Islet precursor cell (in vitro differentiated cells): Measurements from ENCODE around the gene NSUN6.

ENCODE experiments used
- DNase-seq: peaks from one replicate; pipeline ENCODE4 v3.0.0-alpha.2; 2018

NSUN6 gene

DNA sequence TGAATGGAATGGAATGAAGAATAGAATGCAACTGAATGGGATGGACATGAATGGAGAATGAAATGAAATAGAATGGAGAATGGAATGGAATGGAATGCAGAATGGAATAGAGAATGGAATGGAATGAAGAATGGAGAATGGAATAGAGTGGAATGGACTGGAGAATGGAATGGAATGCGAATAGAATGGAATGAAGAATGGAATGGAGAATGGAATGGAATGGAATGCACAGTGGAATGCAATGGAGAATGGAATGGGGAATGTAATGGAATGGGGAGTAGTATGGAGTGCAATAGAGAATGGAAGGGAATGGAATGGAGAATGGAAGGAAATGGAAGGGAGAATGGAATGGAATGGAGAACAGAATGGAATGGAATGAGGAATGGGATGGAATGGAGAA, 93.4 kb downstream of the NSUN6 start:
- DNase-seq = no peak

DNA sequence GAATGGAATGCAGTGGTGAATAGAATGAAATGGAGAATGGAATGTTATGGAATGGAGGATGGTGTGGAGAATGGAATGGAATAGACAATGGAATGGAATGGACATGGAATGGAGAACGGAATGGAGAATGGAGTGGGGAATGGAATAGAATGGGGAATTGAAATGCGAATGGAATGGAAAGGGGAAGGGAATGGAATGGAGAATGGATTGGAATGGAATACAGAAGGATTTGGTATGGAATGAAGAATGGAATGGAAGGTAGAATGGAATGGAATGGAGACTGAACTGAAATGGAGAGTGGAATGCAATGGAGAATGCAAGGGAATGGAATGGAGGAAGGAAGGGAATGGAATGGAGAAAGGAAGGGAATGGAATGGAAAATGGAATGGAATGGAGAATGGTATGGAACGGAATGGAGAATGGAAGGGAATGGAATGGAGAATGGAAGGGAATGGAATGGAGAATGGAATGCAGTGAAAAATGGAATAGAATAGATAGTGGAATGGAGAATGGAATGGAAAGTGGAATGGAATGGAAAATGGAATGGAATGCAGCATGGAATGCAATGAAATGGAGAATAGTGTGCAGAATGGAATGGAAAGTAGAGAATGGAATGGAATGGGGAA, 94.8 kb downstream of the NSUN6 start:
- DNase-seq = no peak

DNA sequence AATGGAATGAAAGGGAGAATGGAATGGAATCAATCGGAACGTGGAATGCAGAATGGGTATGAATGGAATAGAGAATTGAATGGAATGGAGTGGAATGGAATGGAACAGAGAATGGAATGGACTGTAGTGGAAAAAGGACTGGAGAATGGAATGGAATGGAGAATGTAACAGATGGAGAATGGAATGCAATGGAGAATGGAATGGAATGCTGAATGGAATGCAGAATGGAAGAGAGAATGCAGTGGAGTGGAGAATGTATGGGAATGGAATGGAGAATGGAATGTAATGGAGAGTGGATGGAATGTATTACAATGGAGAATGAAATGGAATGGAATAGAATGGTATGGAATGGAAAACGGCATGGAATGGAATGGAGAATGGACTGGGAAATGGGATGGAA, 96.9 kb downstream of the NSUN6 start:
- DNase-seq = no peak

DNA sequence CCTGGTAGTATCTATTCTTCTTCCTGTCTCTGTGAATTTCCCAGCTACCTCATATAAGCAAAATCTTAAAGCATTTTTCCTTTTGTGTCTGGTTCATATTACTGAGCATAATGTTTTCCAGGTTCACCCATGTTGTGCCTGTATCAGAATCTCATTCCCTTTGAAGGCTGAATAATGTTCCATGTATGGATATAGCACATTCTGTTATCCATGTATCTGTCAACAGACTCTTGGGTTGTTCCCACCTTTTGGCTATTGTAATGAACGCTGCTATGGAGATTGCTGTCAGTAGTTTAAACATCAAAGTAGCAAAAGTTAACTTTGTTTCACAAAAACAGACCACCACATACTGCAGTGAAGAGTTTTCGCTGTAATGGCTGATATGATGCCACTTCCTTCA, 99.9 kb downstream of the NSUN6 start:
- no peak for DNase-seq

DNA sequence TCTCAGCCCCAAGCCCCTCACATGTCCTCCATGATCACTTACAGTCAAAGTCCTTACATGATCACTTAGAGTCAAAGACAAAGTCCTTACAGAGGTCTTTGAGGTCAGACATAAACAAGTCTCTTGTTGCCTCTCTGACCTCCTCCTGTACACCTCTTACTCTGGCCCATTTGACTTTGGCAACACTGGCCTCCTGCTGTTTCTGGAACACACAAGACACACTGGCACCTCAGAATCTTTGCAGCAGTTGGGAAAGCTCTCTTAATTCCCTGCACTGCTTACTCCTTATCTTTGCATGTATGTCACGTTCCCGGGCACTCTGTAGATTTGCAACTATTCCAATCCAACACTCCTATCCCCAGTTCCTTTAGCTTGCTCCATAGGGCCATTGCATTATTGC, 102.3 kb downstream of the NSUN6 start:
- DNase-seq = no peak

DNA sequence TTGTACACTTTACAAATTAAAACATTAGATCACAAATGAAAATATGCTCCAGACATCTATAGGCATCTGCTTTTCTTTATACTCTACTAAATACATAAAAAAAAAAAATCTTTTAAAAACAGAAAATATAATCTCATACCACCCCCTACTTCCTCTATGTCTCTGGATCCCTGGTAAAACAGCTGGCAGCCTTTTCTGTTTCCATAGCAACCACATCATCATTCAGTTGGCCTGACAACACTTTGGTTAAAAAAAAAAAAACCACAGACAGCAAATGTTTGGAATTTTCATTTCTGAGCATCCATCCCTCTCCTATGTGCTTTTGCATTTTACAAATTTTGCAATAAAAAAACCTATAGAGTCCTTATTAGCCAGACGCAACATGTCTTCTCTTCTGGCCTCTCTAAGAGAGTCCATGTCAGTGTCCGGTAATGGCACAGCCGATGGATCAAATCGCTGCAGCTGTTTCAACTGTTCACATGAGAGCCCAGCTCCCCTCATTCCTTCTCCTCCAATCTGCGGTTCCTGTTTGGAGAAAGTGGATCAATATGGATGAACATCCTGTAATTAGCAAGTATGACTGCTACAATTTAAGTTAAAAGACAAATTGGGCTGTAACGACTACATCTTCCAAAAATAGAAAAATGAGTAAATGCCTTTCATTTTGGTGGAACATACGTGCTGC, 105.6 kb downstream of the NSUN6 start:
- no peak for DNase-seq

DNA sequence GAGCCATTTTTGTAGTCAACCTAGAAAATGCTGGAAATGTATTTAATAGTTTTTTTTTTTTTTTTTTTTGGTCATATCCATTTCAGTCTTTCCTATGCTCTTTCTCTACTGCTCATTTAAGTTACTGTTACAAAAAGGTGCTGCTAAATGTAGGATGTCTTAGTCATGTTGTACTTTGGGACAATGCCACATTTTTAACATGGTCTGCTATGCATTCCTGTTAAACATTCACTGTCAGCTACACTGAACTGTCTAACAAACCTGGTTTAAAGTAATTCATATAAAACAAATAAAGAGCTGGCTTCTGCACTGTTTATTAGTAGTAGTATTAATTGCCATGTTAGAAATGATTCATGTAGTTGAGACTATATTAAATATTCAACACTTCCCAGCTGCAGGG, 108.6 kb downstream of the NSUN6 start:
- DNase-seq = no peak

DNA sequence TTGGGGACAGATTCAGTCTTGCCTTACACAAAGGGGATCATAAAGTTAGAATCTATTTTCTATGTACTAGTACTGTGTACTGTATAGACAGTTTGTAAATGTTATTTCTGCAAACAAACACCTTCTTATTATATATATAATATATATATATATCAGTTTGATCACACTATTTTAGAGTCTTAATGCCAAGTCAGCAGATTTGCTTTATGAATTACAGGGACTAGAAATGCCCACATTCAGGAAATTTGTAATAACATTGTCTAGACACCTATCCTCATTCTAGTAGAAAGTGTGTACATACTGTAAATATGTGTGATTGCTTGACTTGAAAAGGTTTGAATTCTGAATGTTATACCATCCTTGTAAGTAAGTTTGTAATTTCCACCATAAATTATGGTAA, 111.2 kb downstream of the NSUN6 start:
- no peak for DNase-seq

DNA sequence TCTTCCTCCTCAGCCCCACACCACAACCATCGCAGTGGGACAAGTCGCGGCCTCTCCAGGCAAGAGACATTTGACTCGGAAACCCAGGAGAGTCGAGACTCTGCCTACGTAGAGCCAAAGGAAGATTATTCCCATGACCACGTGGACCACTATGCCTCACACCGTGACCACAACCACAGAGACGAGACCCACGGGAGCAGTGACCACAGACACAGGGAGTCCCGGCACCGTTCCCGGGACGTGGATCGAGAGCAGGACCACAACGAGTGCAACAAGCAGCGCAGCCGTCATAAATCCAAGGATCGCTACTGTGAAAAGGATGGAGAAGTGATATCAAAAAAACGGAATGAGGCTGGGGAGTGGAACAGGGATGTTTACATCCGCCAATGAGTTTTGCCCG, 112.1 kb downstream of the NSUN6 start:
- DNase-seq = no peak

DNA sequence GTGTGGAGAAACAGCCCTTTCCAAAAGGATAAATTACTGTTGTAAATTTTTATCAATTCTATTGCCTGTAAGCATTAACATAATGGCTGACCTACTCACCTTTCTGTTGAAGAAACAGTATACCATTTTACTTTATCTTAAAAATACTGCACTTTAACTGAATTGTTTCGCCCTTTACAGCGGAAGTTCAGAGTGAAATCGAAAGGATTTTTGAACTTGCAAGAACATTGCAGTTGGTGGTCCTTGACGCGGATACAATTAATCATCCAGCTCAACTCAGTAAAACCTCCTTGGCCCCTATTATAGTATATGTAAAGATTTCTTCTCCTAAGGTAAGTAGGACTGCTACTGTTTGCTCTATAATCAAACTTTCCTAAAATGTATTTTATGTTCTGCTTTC, 117.5 kb downstream of the NSUN6 start:
- no peak for DNase-seq

DNA sequence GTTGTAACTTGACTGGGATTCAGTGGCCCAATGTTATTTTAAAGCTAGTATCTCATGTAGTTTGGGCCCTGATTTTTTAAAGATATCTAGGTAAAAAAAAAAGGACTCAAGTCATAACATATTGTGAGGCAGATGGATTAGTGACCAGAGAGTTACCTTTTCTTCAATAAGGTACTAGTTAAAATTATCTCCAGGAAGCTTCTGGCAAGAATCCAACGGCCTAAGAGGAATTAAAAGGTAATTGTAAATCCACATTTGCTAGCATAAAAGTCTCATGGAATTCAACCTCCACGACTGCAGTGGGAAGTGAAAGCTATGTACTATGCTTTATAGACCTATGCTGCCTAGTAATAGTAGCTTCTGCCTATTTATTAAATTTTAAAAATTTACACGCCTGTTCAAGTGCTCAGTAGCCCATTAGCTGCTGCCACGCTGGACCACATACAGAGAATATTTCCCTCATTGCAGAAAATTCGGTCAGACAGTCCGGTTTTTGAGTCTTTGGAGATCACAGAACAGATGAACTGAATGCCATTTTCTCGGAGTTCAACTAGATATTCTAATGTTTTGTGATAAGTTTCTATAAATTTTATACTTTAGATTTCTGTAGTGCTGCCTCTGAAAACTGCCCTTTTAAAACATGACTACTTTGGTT, 118.4 kb downstream of the NSUN6 start:
- DNase-seq = no peak

DNA sequence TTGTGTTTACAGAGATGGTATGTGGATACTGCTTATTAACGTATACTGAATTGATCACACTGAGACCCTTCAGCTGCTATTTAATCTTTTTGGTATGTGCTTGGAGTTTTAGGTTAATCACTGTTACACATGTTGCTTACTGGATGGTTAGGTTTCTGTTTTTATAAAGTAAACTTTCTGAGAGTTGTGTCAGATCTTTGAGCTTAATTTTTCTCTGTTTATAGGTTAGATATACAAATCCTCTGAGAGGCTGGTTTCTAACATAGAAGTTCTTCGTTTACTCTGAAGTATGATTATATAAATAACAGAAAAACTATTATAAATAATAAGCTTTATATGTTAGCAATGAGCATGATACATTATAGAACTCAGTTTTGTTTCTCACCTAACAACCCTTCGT, 123.1 kb downstream of the NSUN6 start:
- DNase-seq = no peak

DNA sequence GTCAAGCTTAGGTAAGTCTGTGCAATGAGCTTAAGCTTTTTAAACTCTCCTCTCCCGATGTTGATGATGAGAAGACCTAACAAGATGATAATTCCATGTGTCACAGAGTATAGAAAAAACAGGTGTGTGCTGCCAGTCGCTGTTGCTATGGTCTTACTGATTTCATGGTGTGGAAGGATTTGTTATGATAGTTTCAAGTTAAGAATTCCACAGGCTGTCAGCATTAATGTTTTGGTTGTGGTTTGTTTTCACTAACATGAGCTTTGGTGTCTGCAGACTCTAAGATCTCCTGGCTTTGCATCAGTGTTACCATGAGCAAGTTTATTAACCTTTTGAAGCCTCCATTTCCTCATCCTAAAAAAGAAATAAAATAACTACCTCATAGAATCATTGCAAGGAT, 123.7 kb downstream of the NSUN6 start:
- DNase-seq = no peak

DNA sequence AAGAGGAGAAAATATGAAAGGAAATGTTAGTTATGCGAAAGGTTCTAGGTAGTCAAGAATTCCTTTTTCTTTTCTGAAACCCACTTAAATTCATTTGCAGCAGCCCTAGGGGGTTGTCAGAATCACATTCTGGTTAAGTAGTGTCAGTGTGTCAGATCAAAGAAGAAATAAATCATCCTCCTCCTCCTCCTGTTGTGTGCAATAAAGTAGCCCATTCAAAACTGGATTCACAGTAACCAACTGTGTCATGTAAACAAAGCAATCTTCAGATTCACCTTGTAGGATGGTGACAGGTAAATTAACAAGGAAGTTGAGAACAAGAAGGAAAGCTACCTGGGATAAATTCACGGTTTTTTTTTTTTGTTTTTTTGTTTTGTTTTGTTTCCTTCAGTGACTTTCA, 127.5 kb downstream of the NSUN6 start:
- no peak for DNase-seq

DNA sequence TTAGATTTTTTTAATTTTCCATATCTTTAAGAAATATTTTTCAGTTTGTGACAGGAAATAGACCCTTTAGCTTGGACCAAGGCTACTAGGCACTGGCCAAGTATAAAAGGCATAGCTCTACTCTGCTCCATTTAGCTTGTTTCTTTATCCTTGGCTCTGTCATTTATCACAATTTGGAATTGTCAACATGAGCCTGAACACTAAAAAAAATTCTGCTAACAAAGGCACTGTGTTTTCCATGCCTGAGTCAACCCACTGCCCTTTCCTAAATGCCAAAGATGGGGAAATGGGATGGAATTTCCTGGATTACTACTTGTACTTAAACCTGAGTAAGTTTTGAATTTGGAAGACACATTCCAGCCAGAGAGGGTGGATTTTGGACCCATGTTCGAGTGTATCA, 128.4 kb downstream of the NSUN6 start:
- no peak for DNase-seq

DNA sequence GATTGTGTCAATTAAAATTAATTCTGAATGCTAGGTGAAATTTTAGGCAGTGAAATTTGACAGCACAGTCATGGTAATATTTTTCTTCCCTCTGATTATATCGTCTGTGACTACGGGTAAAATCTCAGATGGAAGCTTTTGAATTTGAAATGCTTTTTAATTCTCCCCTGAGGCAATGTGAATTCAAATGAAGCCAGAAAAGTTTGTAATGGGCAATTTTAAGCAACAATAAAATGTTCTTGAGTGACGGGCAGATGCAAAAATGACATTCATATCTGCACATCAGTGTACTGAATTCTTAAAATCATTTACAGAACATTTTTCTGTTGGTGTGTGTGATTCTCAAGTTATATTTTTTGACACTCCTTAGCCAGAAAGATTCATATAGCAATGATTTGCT, 134.5 kb downstream of the NSUN6 start:
- DNase-seq = no peak

DNA sequence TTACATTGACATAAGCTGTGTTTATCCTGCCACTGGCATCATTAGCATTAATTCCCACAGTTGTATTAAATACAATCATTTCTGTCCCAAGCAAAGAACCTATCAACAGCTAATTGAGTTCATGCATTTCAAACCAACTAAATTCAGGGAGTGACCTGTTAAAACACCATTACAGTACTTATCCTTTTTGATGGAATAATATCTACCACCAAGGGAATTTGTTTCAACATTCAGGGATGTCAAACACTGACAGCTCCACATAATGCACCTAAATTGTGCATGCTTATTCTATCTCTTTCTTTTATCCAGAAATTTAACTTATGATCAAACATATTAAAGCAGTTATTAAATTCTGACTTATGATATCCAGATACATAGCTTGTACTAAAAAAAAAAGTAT, 136.8 kb downstream of the NSUN6 start:
- DNase-seq = no peak

DNA sequence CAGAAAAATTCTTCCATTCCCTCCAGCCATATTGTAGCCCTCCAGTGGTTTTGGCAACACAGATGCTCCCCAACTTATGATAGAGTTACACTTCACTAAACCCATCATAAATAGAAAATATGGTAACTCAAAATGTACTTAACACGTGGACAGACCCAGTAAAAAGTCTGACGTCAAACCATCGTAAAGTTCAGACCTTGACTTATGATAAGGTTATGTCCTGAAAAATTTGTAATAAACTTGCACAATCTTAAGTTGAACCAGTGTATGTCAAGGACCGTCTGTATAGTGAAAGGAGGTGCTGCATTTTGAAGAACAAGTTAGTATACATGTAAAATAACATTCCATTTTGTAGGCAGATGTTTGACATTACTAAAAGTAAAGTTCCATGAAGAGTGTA, 142.8 kb downstream of the NSUN6 start:
- DNase-seq = no peak

DNA sequence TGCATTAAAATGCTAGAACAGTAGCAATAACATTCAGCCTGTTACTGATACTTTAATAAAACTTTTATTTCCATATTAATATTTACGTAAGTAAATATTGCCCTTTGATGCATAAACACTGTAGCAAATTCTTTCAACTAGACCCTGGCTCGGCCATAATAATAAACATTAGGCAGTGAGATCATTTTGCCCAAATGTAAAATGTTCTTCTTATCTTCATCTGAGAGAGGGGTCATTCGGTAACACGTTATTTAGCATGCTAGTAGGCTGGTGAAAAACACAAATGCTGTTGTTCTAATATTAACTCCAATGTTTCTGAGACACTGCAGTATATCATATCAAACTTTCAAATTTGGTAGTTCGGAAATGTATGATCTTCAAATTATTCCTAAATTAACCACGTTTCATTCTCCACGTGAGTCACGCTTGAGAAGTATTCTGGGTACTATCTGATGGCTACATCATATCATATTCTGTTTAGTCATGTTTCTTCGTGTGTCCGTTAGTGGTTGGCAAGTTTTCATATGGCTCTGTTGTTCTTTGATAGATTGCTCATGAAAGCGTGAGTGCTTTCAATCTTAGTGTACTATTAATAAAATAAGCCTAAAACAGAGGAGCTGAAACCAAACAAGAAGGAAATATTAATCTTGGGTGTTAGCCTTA, 145.8 kb downstream of the NSUN6 start:
- DNase-seq = no peak

DNA sequence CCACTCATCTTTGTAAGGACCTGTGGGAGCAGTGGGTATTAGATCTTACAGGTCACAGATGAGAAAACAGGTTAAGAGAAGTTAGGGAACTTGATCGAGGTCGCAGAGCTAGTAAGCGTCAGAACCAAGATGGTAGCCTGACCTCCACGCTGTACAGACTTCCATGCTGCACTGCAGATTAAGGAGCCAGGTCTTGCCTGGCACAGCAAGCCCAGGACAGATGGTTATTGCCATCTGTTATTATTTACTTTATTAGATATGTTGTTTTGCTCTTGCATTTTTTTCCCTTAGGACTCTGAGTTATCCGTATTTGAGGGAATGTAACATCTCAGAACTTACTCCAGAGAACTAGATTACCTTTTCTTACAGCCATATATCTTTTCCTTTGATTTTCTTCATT, 147.2 kb downstream of the NSUN6 start:
- no peak for DNase-seq

DNA sequence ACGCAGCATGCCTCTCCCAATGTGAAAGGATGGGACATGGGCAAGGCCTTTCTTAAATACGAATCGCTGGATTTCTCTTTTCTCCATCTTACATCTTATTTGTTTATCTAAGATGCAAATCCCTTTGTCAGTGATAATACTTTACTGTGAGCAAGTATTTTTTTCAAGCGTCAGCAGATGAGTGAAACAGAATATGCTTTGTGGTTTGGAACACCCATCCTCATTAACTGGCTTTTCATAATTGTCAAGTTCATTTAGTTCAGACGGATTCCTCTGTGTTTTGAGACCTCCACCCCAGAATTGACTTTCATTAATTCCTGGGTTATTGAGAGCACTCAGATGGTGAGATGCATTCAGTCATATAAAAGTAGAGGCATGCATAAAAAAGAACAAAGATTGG, 149.8 kb downstream of the NSUN6 start:
- DNase-seq = no peak

DNA sequence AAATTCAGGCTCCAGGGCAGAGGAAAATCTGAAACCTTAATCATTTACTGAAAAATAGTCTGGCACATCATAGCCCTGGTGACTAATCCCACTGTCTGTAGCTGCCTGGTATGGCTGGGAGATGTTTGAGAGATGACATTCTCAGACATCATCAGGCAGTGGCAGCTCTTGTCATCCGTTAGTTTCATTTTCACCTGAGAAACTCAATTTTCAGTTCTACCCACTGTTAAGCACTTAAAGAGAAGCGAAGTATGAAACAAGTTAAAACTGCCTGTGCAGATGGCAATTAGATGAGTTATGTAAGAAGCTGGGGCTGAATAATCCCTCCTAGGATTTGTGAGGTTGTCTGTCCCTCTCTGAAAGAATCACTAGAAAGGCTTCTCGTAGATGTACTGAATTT, 150.2 kb downstream of the NSUN6 start:
- no peak for DNase-seq

DNA sequence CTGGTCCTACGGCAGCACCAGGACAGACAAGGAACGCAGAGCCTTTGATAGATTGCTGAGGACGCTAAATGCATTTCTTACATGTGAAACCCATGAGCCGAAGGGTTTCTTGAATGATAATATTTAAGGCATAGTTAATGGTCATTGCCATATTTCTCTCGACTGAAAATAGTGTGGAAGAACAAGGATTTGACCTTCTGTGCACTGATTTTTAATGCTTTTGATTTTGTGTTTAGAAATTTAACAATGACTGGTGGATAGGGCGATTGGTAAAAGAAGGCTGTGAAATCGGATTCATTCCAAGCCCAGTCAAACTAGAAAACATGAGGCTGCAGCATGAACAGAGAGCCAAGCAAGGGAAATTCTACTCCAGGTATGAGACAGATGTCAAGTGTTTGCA, 150.8 kb downstream of the NSUN6 start:
- DNase-seq = no peak

DNA sequence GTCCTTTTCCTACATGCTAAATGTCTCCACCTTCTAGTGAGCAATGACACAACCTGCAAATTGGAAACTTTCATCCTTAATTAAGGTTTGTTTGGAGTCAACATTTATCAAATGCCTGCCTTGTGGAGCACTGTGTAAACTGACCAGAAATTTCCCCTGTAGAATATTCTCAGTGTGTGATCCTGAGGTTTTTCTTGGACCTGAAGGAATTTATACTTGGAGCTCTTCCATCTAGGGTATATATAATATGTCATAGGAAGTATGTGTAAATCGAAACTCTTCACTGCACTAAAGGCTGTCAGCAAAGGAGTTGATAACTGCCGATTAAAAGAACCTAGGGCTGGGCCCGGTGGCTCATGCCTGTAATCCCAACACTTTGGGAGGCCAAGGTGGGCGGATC, 152.4 kb downstream of the NSUN6 start:
- DNase-seq = no peak
